ENCODE results near the gene KDELR1. TPM values are rescaled to one million over a fixed set of nuclear protein-coding genes. Genes with fewer than 3 reads are reported as not detected.

KDELR1 gene
- total and polyA plus RNA-seq, 2 of the 13 experiments (the other 11 are each of a cell fraction or from before 2014, with no cell fraction given): 134 to 185 TPM

GRCh38 chr19:48391100-48392005 is at the start of gene KDELR1 (continued):
- TF ChIP-seq POGK (CRISPR knock-in tag; conservative IDR thresholded peaks at IDR 0.05) (no peak), KLF11 (CRISPR knock-in tag; IDR thresholded peaks at IDR 0.05) (no peak), ZNF232 (CRISPR knock-in tag; IDR thresholded peaks at IDR 0.05; ENCODE audit: borderline replicate concordance) (no peak), ZBTB4 (CRISPR knock-in tag; IDR thresholded peaks at IDR 0.05; ENCODE audit: borderline replicate concordance) (peak; percentile 58; the same call in 1 of the 2 replicates), JDP2 (CRISPR knock-in tag; IDR thresholded peaks at IDR 0.05; ENCODE audit: borderline replicate concordance) (no peak; the same call in 1 of the 2 replicates), SP5 (CRISPR knock-in tag; IDR thresholded peaks at IDR 0.05; ENCODE audit: borderline replicate concordance, low read depth) (peak; percentile 51; the same call in 1 of the 2 replicates), ZNF136 (CRISPR knock-in tag; IDR thresholded peaks at IDR 0.05; ENCODE audit: low read depth) (no peak), ZNF430 (CRISPR knock-in tag; IDR thresholded peaks at IDR 0.05) (peak; percentile 74; the same call in 1 of the 2 replicates), SP1 (IDR thresholded peaks at IDR 0.05) (no peak), SP1 (CRISPR knock-in tag; IDR thresholded peaks at IDR 0.05) (peak; percentile 86), ATF3 (CRISPR knock-in tag; IDR thresholded peaks at IDR 0.05) (no peak), KDM4B (CRISPR knock-in tag; IDR thresholded peaks at IDR 0.05) (peak; percentile 25; the same call in 1 of the 2 replicates), ZNF280D (CRISPR knock-in tag; IDR thresholded peaks at IDR 0.05) (0 out of 2 replicates have a peak, but pooled peaks have one; percentile 74), ZNF597 (CRISPR knock-in tag; IDR thresholded peaks at IDR 0.05) (no peak), ZNF607 (CRISPR knock-in tag; IDR thresholded peaks at IDR 0.05; ENCODE audit: borderline replicate concordance) (no peak; the same call in 1 of the 2 replicates)

All from HepG2 (cell line).